Glomerular endothelial cell (primary cell): ENCODE data around the gene CPM. TPM values are rescaled to one million over a fixed set of nuclear protein-coding genes. Genes with fewer than 3 reads are reported as not detected.

ENCODE experiments used
- DNase-seq: peaks from one replicate; pipeline ENCODE4 v3.0.0-alpha.2; 2011; ENCODE audit warnings: low read depth, low spot score; ENCODE audit errors: extremely low read depth
- total RNA-seq: library from RNA; depleted of rRNA; stranded (reverse); fragments of >200 nt; gene quantifications from 2 replicates; pipeline ENCODE4 v1.2.3, GENCODE V29; 2015

CPM gene
- total RNA-seq, 1 donor from 2014 or later: 2.0 TPM

GRCh38 chr12:68957273-68957672 lies 24.3 kb upstream of the CPM start:
- DNase-seq: no peak

GRCh38 chr12:68956466-68956865 lies 23.5 kb upstream of the CPM start:
- DNase-seq: no peak

GRCh38 chr12:68954811-68955210 lies 21.8 kb upstream of the CPM start:
- no peak for DNase-seq

GRCh38 chr12:68953536-68953935 lies 20.6 kb upstream of the CPM start:
- no peak for DNase-seq

GRCh38 chr12:68951652-68952051 lies 18.7 kb upstream of the CPM start:
- no peak for DNase-seq

- no peak for DNase-seq
These were observed 17.5 kb upstream of the CPM start for GRCh38 chr12:68950511-68950910.

GRCh38 chr12:68945255-68945654 lies 12.3 kb upstream of the CPM start:
- DNase-seq: no peak

GRCh38 chr12:68944296-68945076 lies 11.5 kb upstream of the CPM start:
- no peak for DNase-seq

- no peak for DNase-seq
These were observed 10.9 kb upstream of the CPM start for GRCh38 chr12:68943848-68944247.

- DNase-seq: no peak
These were observed 7.8 kb upstream of the CPM start for GRCh38 chr12:68940731-68941130.

- DNase-seq: no peak
These were observed 6.5 kb upstream of the CPM start for GRCh38 chr12:68939505-68939904.

- no peak for DNase-seq
These were observed 1.4 kb upstream of the CPM start for GRCh38 chr12:68934392-68934791.

- no peak for DNase-seq
These were observed 627 bp downstream of the CPM start for GRCh38 chr12:68932128-68932960.

- DNase-seq: no peak
These were observed 2.8 kb downstream of the CPM start for GRCh38 chr12:68930178-68930577.

GRCh38 chr12:68924546-68924945 lies 8.4 kb downstream of the CPM start:
- DNase-seq: no peak

GRCh38 chr12:68919581-68920239 lies 13.3 kb downstream of the CPM start:
- DNase-seq: no peak

GRCh38 chr12:68918960-68919359 lies 14.0 kb downstream of the CPM start:
- DNase-seq: no peak

GRCh38 chr12:68915055-68915454 lies 17.9 kb downstream of the CPM start:
- no peak for DNase-seq

GRCh38 chr12:68913682-68914081 lies 19.3 kb downstream of the CPM start:
- DNase-seq: no peak

GRCh38 chr12:68912916-68913315 lies 20.1 kb downstream of the CPM start:
- DNase-seq: no peak

- no peak for DNase-seq
These were observed 21.7 kb downstream of the CPM start for GRCh38 chr12:68911197-68911718.
